NB4 (cell line): ENCODE results near the gene HDAC4.

ENCODE experiments used
- DNase-seq: peaks from one replicate; pipeline ENCODE4 v3.0.0; 2010; ENCODE audit warnings: low read depth
- H3K4me3 ChIP-seq: one replicate; pipeline ENCODE4 v1.5.1; 2011; ENCODE audit warnings: mild to moderate bottlenecking, low read depth, low read length, moderate library complexity
- MAX ChIP-seq: IDR thresholded peaks from 2 replicates; pipeline ENCODE4 v1.6.1; 2011; ENCODE audit warnings: low read depth, low read length
- MYC ChIP-seq: IDR thresholded peaks from 2 replicates; pipeline ENCODE4 v1.6.1; 2011; ENCODE audit warnings: low read depth, low read length
- POLR2A ChIP-seq: IDR thresholded peaks from 2 replicates; pipeline ENCODE4 v1.6.1; 2011; ENCODE audit warnings: mild to moderate bottlenecking; ENCODE audit not compliant: insufficient read length; ENCODE audit errors: extremely low read depth
- TF ChIP-seq, protein P1 (sequence below): IDR thresholded peaks from one replicate; pipeline ENCODE4 v1.5.1; 2012; ENCODE audit warnings: low read depth, low read length

The HDAC4 gene

DNA sequence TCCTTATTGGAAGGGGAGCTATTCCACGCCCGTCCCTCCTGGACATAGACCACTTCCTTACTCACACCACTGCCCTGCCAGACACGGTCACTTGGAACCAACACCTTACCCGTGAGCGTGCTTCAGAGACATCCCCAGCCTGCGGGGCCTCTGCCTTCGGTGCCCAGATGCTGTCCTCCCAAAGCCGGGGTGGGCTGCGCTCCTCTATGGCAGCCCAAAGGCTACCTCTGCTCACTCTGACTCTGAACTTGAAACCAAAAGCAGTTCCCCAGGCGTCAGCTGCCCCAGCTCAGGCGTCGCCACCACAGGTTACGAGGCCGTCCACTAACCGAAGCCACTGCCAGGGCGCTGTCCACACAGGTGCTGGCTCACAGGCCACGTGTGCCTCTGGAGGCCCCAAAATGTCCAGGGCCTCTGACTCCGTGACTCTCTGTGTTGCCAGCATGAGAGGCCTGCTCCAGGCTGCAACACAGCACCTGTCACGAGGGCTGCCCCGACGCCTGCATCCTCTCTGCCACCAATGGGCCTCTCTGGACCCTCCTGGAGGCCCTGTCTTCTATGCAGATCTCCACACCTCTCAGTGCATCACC is 23.8 kb downstream of the HDAC4 start:
- TF ChIP-seq, protein P1, sequence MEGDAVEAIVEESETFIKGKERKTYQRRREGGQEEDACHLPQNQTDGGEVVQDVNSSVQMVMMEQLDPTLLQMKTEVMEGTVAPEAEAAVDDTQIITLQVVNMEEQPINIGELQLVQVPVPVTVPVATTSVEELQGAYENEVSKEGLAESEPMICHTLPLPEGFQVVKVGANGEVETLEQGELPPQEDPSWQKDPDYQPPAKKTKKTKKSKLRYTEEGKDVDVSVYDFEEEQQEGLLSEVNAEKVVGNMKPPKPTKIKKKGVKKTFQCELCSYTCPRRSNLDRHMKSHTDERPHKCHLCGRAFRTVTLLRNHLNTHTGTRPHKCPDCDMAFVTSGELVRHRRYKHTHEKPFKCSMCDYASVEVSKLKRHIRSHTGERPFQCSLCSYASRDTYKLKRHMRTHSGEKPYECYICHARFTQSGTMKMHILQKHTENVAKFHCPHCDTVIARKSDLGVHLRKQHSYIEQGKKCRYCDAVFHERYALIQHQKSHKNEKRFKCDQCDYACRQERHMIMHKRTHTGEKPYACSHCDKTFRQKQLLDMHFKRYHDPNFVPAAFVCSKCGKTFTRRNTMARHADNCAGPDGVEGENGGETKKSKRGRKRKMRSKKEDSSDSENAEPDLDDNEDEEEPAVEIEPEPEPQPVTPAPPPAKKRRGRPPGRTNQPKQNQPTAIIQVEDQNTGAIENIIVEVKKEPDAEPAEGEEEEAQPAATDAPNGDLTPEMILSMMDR, result no peak
- no peak for TF ChIP-seq POLR2A
- no peak for TF ChIP-seq MYC
- TF ChIP-seq MAX, result no peak
- H3K4me3 ChIP-seq, result no peak overlapping the region
- DNase-seq, result no peak

DNA sequence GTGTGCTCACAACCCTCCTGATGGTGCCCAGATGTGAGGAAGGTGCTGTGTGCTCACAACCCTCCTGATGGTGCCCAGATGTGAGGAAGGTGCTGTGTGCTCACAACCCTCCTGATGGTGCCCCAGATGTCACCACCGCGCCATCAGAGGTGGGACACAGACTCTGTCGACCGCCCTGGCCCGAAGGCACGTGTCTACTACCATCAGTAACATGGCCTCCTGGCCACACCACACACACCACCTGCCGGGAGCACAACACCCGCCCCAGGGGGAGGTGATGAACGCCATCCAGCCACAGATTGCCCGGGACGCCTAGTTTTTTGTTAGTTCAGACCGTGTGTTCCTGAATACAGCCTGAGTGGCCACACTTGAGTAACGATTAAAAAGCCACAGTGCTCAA is 24.5 kb downstream of the HDAC4 start:
- no peak overlapping the region for H3K4me3 ChIP-seq
- no peak for DNase-seq
- TF ChIP-seq POLR2A, result no peak
- TF ChIP-seq MAX, result no peak
- TF ChIP-seq, protein P1, result no peak
- TF ChIP-seq MYC, result no peak

DNA sequence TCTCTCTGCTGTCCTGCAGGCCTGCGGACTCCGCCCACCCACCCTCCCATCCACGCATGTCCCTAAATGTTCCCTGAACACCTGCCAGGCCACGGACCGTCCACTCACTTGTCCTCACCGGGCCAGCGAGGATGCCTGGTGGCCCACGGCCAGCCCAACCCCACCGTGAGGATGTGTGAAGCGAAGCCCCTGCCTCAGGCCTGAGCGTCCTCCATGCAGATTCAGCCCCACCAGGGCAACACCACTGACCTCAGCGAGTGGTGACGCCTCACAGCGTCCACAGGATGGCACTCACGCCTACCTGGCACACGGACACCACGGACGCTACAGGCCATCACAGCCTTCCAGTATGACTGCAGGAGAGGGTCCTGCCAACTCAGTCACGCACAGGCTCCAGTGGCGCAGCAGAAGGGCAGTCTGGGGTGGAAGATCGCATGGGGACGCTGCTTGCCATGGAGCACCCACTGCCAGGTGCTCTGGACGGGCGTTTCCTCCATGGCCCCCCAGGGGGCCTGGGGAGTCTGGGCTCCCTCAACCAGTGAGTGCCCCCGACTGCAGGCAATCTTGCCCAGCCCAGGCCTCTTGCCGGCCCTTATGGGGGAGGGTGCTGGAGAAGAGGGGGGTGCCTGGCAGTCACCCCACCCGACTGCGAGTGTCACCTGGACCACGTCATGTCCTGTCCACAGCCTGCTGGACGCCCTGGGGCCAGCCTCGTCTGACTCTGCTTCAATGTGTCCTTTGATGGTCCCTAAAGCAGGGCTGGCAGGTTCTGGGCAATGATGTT is 25.4 kb downstream of the HDAC4 start:
- DNase-seq, result peak; percentile 45
- TF ChIP-seq MAX, result no peak
- TF ChIP-seq, protein P1, result peak; percentile 13
- no peak overlapping the region for H3K4me3 ChIP-seq

DNA sequence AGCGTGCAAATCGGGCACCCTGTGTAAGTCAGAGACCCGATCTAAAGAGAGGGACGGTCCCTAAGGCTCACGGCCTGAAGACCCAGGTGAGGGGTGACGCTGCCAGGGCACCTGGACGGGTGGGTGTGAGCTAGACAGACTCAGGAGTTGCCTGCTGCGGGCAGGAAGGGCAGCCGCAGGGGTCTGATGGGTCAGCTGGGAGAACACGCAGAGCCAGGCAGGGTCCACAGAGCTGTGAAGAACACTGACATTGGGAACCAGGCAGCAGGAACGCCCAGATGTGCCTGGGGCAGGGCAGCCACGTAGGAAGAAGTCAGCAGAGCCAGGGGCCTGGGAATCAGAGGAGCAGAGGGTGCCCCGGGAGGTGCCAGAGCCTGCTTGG is 25.9 kb downstream of the HDAC4 start:
- TF ChIP-seq MYC, result no peak
- no peak for TF ChIP-seq POLR2A
- no peak for TF ChIP-seq MAX
- TF ChIP-seq, protein P1, result no peak
- no peak for DNase-seq
- H3K4me3 ChIP-seq, result no peak overlapping the region

DNA sequence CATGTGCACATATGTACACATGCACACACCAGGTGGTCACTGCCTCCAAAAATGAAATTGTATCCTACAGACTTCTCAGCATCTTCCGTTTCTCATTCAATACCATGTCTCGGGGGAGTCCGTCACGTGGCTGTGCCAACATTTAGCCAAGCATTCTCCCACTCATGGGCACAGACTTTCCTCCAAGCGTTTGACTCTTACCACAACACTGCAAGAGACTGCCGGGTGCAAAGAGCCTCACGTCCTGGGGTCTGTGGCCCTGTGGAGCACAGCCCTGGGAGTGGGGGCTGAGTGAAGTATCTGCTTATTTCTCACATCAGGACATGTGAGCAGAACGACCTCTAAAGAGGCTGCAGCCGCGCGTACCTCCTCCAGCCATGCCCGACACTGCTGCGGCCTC is 28.0 kb downstream of the HDAC4 start:
- TF ChIP-seq MYC, result no peak
- DNase-seq, result no peak
- no peak overlapping the region for H3K4me3 ChIP-seq

GRCh38 chr2:239371726-239372686 is 28.8 kb downstream of the HDAC4 start:
- TF ChIP-seq MYC (no peak), POLR2A (no peak)
- TF ChIP-seq, protein P1, result no peak
- no peak for DNase-seq
- no peak overlapping the region for H3K4me3 ChIP-seq
